Activated CD8-positive, alpha-beta memory T cell treated with anti-CD3 and anti-CD28 coated beads, Interleukin-2, amount 50 U/mL, for 24 hours (primary cell): ENCODE measurements around the gene NAE1.
"Not testable (repeated sequence)": the region's sequence is repeated elsewhere in the genome, so short reads cannot be mapped to it uniquely, and the experiment has no call there.

Source experiments
- DNase-seq: peaks from one replicate; pipeline ENCODE4 v3.0.0-alpha.2; 2020; ENCODE audit errors: extremely low read depth

The NAE1 gene

GRCh38 chr16:66830422-66831404 lies at the start of gene NAE1:
Gene NAE1, minus strand, starts transcription at chr16:66830976. Its CDS starts 77 bp downstream, at chr16:66830899.
- peak; percentile 58 for DNase-seq

DNA sequence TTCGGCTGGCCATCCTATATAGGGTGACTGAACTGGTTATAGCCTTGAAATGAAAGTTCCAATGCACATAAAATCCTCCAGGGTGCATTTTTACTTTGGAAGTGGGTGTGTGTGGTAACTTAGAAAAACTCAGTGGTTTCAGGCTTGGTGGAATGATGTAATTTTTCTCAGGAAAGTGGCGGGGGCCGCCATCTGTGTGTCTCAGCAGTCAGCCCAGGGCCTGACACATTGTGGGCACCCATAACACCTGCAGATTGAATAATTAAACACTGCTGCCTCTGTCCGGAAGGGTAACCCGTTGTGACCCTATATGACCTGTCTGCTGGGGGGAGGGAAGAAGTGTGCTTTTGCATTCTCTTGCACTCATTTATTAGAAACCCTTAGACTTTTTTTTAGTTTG lies 47.3 kb upstream of the NAE1 start:
- peak; percentile 35 for DNase-seq

- no peak for DNase-seq
Observed at GRCh38 chr16:66874079-66874775, 43.5 kb upstream of the NAE1 start.

- DNase-seq, result no peak
Observed at GRCh38 chr16:66873685-66874055, 42.9 kb upstream of the NAE1 start.

DNA sequence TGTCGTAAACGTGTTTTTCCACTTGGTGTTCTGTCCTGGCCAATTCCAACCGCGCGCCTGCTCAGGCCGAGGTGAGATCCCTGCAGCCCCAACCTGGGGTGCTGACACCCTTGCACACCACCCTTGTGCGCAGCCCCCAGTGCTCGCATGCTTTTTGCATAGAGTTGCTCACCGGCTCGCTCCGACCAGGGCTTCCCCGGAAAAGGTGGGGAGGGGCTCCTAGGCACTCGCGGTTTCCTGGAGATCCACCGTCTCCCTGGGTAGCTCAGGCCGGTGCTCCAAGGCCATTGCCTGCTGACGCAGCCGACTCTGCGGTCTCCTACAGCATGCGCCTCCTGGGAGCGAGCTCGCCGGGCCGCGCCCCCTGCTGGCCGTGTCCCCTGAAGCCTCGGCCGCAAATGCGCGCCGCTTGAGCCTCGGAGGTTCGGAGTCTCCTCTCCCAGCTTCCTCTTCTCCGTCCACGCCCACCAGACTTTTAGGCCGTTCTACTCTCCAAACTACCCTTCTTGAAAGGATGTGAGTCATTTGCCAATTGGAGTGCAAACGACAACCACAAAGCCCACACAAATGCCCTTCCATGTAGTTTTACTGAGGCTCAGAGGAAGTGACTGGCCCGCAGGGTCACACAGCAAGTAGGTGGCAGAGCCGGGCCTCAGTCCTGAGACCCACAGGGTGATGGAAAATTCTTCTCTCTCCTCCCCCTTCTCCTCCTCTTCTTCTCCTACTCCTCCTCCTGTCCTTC lies 42.3 kb upstream of the NAE1 start:
- peak; percentile 84 for DNase-seq

DNA sequence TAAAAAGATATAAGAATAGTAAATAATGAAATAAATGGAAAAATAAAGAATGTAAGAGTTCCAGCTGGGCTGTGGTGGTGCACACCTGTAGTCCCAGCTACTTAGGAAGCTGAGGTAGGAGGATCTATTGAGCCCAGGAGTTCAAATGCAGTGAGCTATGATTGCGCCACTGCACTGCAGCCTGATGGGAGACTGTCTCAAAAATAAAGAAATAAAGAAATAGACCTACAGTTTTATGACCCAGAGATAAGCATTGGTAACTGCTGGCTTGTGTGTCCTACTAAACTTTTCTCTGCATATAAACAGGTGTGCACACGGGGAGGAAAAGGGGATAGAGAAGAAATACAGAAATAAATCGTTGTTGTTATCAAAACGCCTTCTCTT lies 41.8 kb upstream of the NAE1 start:
- no peak for DNase-seq

GRCh38 chr16:66871840-66872239 lies 41.1 kb upstream of the NAE1 start:
- no peak for DNase-seq

GRCh38 chr16:66871363-66871762 lies 40.6 kb upstream of the NAE1 start:
- not testable (repeated sequence) for DNase-seq

DNA sequence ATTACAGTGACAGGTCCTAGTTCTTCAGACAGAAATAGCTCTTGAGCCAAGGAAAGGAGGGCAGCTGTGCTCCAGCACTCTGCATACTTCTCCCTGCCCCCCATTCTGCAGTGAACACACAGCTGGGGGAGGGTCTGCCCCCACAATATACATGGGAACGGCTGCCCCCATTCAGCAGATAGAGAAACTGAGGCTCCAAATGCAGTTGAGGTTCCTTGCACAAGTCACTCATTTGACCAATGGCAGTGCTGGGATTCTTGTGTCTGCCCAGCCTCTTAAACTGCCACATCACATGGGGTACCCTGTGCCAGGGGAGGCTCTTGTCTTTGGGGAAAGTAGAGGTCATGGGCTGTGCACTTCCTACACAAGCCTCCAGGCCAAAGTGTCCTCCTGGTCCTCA lies 38.6 kb upstream of the NAE1 start:
- DNase-seq, result no peak

DNA sequence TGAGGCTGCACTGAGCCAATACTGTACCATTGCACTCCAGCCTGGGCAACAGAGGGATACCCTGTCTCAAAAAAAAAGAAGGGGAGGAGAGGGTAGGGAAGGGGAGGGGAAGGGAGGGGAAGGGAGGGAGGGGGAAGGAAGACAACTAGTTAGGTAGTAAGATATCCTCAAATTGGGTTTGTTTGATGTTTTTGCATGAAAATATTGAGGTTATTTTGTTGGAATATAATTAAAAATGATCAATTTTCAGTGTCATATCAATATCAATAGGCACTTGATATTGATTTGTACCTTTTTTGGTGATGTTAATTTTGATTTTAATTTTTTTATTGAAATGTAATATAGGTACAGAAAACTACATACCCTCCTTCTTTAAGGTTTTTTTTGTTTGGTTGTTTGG lies 32.9 kb upstream of the NAE1 start:
- no peak for DNase-seq

DNA sequence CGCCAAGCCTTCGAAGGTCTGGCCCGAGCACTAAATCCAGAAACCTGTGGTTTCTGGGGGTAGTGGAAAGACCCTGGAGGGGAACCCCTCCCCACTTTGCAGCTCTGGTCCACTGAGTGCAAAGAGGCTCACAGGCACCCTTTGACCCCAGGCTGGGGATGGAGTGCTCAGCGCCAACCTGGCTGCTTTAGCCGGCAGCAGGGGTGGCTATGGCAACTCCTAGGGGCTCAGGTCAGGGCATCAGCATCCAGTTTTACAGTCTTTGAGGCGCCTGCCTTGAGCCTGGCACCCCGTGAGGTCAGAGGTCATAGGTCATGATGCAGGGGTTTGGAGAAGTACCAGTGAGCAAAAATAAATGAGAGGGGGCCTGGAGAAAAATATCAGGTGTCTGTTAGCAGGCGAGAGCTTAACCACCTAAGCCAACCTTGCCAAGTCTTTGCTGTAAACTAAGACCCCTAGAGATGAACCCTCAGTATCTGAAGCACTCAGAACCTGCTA lies 31.3 kb upstream of the NAE1 start:
- no peak for DNase-seq

DNA sequence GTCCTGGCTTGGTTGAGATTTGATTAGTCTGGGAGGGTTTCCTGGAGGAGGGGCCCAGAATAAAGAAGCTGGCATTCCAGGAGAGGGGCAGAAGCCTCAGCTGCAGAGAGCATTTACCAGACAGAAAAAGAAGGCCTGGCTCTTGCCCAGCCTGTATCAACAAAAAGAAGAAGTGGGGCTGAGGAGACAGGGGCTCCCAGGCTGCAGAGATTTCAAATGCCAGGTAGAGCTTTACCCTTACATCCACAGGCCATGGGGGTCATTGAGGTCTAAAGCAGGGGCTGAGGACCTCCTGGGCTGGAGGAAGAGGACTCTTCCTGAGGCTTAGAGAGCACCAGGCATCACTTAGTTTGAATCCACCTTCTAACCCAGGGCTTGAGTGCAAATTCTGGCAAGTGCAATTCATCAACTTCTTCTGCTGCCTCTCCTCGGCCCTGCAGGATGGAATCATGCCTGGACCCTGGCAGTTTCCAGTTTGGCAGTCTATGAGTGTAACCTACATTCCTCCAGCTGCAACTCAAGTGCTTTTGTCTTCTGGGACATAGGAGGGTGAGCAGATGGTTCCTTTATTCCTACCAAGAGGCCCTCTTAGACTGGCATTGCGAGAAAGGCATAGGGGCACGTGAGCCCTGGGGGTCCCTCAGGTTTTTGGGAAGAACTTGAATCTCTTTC lies 28.8 kb upstream of the NAE1 start:
- DNase-seq, result no peak

GRCh38 chr16:66858740-66859396 lies 28.1 kb upstream of the NAE1 start:
- DNase-seq, result no peak

GRCh38 chr16:66857437-66857836 lies 26.7 kb upstream of the NAE1 start:
- no peak for DNase-seq

- DNase-seq, result no peak
Observed at GRCh38 chr16:66856801-66857200, 26.0 kb upstream of the NAE1 start.

DNA sequence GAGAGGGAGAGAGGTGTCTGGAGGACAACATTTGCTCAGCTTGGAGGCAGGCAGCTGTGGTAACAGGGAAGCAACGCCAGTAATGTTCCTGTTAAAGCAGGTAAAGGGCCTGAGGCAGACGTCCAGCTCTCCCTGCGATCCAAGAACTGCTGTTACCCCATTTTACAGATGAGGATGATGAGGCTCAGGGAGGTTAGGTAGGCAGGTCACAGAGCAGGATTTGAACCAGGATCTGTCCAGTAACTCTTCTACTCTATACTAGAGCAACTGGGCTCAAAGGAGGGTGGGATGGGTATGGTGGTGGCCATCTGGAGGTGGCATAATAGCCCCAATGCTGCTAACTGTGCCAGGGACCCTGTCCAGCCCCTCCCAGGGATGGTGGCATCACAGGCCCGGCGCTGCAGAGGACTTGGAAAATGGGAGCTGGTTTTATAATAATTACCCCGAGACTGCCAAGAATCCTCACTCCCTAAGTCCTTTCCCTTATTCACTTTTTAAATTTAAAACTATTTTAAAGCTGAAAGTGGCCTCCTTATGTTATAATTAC lies 25.5 kb upstream of the NAE1 start:
- DNase-seq, result no peak

DNA sequence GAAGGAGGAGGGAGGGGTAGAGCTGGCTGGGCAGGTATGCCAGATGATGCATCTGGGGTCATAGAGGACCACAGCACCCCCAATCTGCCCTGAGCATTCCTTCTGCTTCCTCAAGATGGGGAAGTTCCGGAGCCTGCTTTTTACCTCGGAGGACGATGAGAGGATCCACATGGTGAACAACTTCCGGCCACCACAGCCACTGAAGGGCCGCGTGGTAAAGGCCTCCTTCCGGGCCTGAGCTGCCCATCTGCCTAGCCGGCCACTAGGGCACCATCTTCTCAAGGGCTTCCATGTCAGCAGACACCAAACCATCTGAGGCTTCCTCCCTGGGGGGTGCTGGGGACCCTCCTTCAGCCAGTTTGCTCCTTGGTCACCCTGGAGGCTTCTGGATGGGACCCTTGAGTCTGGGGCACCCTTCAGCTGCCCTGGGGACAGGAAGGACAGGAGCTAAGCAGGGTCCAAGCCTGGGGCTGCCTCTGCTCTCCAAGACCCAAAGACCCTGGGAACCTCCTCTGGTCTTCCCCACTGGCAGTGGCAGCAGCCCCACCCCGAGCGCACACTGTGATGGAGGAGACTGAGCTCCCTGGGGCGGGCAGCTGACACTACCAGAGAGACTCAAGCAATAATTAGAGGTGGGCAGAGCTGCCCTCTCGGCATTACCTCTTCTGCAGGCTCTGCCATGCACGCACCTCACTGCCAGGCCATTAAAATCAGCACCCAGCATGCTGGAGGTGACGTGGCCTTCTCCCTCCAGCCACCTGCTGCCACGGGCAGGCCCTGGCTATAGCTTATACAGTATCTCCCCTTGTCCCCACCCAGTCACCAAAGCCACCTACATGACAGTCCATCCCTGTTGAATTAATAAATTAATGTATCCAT lies 22.7 kb upstream of the NAE1 start:
- DNase-seq, result no peak

DNA sequence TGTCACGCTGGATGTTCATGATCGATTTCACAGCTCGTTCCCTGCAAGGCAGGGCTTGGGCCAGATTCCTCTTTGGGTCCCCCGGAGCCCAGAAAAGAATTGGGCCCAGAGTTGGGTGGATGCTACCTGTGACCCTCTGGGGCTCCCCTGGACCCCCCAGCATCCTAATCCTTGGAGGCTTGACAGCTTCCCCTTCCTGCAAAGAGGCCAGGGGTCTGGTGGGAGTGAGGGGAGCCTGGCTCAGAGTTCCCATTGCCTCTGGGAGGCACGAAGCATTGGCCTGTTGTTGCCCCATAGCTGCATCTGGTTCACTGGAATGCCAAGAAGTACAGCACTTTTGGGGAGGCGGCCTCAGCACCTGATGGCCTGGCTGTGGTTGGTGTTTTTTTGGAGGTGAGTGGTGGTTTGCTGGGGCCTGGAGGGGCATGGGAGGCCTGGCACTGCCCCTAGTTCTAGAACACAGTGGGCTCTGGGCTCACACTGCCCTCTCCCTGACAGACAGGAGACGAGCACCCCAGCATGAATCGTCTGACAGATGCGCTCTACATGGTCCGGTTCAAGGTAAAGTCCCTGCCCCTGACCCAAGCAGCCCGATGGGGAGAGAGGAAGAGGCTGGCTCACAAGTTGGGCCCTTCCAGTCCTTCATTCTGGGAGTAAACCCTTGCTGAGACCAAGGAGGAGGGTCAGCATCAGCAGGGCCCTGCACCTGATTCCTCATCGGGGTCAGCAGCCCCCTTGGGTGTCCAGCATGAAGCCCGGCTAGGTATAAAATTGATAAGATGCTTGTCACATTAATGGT lies 20.6 kb upstream of the NAE1 start:
- DNase-seq, result no peak
